ENCODE measurements around the gene SDR42E2. TPM values are rescaled to one million over a fixed set of nuclear protein-coding genes. Genes with fewer than 3 reads are reported as not detected.
"Not testable (repeated sequence)": the region's sequence is repeated elsewhere in the genome, so short reads cannot be mapped to it uniquely, and the experiment has no call there.

SDR42E2 gene
- total RNA-seq, 2 donors from 2014 or later: 0.66 TPM; not detected in 1

DNA sequence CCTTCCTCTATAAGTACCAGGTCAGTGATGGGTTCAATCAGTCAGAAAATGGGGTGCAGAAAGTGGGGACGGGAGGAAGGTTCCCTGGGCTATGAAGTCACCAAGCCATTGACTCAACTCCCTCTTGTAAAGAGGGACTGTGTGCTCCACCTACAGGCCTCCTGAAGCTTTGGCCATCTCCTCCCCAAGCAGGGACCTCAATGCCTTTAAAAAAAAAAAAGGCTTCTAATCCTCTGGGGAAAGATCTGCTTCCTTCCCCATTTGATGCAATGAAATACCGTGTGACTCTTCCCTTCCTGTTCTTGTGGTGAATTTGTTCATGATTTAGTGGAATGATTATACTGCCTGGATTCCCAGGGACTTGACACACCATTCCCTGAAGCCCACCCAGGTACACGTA is 39.2 kb upstream of the SDR42E2 start:
- no peaks in the 10 kb centered on the region for H3K27me3 ChIP-seq
- H3K36me3 ChIP-seq (replicated peaks in 1 of 2; ENCODE audit: insufficient read depth in 1 of 2, low read depth in 2 of 2): no peaks in the 10 kb centered on the region
- intact Hi-C loops (cut with DNase I): no loop called here
- ATAC-seq (no peak), DNase-seq (no peak)
- H3K4me1 ChIP-seq: no peaks in the 10 kb centered on the region
- no peak for TF ChIP-seq POLR2A (IDR thresholded peaks at IDR 0.05)
- no peak for TF ChIP-seq CTCF (IDR thresholded peaks at IDR 0.05)
- H3K4me3 ChIP-seq: no peak overlapping the region
- H3K9me3 ChIP-seq: no peaks in the 10 kb centered on the region
- 34 to 41% methylated on average over 3 of the region's 3 CpGs for WGBS, 2 donors
- no peak overlapping the region for H3K27ac ChIP-seq

- DNase-seq: no peak
- no peak overlapping the region for H3K27ac ChIP-seq
- TF ChIP-seq CTCF (IDR thresholded peaks at IDR 0.05): no peak
- no peak for TF ChIP-seq POLR2A (IDR thresholded peaks at IDR 0.05)
- ATAC-seq: no peak
- H3K27me3 ChIP-seq: no peaks in the 10 kb centered on the region
- H3K4me3 ChIP-seq: no peak overlapping the region
- no peaks in the 10 kb centered on the region for H3K36me3 ChIP-seq (replicated peaks in 1 of 2; ENCODE audit: insufficient read depth in 1 of 2, low read depth in 2 of 2)
- no peaks in the 10 kb centered on the region for H3K9me3 ChIP-seq
- H3K4me1 ChIP-seq: no peaks in the 10 kb centered on the region
- intact Hi-C loops (cut with DNase I): no loop called here
- WGBS, 2 donors: 93 to 100% methylated on average over 3 to 7 of the region's 7 CpGs
These were observed 38.4 kb upstream of the SDR42E2 start for GRCh38 chr16:22123759-22124490.

- DNase-seq (no peak), ATAC-seq (no peak)
- Histone ChIP-seq H3K36me3 (replicated peaks in 1 of 2; ENCODE audit: insufficient read depth in 1 of 2, low read depth in 2 of 2) (no peaks in the 10 kb centered on the region), H3K4me1 (no peaks in the 10 kb centered on the region), H3K27ac (no peak overlapping the region), H3K9me3 (no peaks in the 10 kb centered on the region), H3K27me3 (no peaks in the 10 kb centered on the region), H3K4me3 (no peak overlapping the region)
- TF ChIP-seq POLR2A (IDR thresholded peaks at IDR 0.05): no peak
- TF ChIP-seq CTCF (IDR thresholded peaks at IDR 0.05): no peak
- 86 to 91% methylated on average over 6 of the region's 6 CpGs for WGBS, 2 donors
- intact Hi-C loops (cut with DNase I): no loop called here
These were observed 37.6 kb upstream of the SDR42E2 start for GRCh38 chr16:22124583-22125284.

DNA sequence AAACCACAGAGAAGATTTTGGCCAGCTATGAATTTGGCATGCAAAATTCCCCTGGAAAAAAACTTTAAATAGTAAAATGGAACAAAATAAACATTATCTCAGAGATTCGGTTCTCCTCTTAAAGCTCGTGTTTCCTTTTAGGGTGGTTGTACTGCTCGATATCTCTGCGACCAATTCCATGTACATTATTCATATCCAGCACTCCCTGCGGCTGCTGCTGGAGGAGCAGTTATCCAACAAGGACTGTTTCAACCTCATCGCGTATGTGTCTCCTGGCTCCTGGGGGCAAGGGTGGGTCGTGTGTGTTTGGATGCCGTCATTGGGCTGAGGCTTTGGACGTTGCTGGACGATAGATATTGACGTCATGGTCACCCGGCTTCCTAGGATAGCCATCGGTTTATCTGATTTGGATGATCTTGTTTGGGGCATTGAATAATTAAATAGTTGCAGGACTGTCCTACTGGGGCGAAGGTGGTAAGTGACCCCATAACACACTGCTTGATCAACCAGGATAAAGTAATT is 36.2 kb upstream of the SDR42E2 start:
- TF ChIP-seq CTCF (IDR thresholded peaks at IDR 0.05) (no peak), POLR2A (IDR thresholded peaks at IDR 0.05) (no peak)

DNA sequence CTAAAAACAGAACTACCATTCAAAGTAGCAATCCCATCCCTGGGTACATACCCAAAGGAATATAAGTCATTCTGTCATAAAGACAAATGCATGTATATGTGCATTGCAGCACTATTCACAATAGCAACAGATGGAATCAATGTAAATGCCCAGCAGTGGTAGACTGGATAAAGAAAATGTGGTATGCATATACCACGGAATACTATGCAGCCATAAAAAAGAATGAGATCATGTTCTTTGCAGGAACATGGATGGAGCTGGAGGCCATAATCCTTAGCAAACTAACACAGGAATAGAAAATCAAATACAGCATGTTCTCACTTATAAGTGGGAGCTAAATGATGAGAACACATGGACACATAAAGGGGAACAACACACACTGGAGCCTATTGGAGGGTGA is 33.8 kb upstream of the SDR42E2 start:
- intact Hi-C loops (cut with DNase I); H3K9me3 ChIP-seq; H3K4me1 ChIP-seq; DNase-seq; H3K27ac ChIP-seq; H3K4me3 ChIP-seq; ATAC-seq; H3K36me3 ChIP-seq (replicated peaks in 1 of 2; ENCODE audit: insufficient read depth in 1 of 2, low read depth in 2 of 2); H3K27me3 ChIP-seq: not testable (repeated sequence)
- 71 to 80% methylated on average over 1 of the region's 1 CpG for WGBS, 2 donors

More for the DNA sequence above, 36.2 kb upstream of the SDR42E2 start:
- Histone ChIP-seq H3K4me1 (no peaks in the 10 kb centered on the region), H3K9me3 (no peaks in the 10 kb centered on the region), H3K4me3 (no peak overlapping the region), H3K27me3 (no peaks in the 10 kb centered on the region), H3K27ac (no peak overlapping the region), H3K36me3 (replicated peaks in 1 of 2; ENCODE audit: insufficient read depth in 1 of 2, low read depth in 2 of 2) (no peaks in the 10 kb centered on the region)
- WGBS, 2 donors: 78 to 84% methylated on average over 14 to 15 of the region's 15 CpGs
- no peak for DNase-seq
- intact Hi-C loops (cut with DNase I): no loop called here
- no peak for ATAC-seq
